DMS53 (cell line): ENCODE measurements around the gene BCO1.
A peak's percentile ranks its signal among the peaks of the same experiment; 100 is the strongest.
"Not testable (repeated sequence)": the region's sequence is repeated elsewhere in the genome, so short reads cannot be mapped to it uniquely, and the experiment has no call there.

Experiments used
- DNase-seq: peaks from one replicate; lab custom pipeline; 2025; lab: John Stamatoyannopoulos, UW

BCO1 gene, protein sequence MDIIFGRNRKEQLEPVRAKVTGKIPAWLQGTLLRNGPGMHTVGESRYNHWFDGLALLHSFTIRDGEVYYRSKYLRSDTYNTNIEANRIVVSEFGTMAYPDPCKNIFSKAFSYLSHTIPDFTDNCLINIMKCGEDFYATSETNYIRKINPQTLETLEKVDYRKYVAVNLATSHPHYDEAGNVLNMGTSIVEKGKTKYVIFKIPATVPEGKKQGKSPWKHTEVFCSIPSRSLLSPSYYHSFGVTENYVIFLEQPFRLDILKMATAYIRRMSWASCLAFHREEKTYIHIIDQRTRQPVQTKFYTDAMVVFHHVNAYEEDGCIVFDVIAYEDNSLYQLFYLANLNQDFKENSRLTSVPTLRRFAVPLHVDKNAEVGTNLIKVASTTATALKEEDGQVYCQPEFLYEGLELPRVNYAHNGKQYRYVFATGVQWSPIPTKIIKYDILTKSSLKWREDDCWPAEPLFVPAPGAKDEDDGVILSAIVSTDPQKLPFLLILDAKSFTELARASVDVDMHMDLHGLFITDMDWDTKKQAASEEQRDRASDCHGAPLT

DNA sequence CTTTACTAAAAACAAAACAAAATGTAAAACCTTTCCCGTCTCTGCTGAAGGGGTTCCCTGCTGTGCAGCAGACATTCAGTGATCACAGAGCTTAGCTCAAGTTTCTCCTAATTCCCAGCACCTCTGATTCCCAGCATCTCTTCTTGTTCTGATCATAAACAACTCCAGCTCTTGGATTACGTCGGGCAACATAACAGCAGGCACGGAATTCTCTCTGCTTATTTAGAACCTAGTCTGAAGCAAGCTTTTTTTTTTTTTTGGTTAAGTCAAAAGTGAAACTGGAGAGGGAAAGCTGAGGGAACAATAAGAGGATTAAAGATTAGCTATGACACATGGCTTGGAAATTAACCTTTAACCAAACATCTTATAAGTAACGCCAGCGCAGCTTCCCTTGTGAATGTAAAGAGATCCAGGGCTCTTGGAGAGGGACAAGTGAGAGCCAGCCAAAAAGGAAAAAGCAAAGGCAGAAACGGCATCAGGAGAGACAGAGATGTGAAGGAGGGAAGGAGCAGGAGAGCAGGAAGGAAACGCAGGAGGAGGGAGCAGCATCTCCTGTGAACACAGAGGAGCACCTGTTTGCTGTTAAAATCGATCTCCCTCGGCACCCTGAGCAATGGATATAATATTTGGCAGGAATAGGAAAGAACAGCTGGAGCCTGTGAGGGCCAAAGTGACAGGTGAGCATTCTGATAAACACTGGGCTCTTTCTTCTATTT lies at the start of gene BCO1:
BCO1 (plus strand) TSS at position 394 of the 716 bp plus-strand sequence; CDS start at position 614, 220 bp downstream.
- DNase-seq = peak; percentile 67

DNA sequence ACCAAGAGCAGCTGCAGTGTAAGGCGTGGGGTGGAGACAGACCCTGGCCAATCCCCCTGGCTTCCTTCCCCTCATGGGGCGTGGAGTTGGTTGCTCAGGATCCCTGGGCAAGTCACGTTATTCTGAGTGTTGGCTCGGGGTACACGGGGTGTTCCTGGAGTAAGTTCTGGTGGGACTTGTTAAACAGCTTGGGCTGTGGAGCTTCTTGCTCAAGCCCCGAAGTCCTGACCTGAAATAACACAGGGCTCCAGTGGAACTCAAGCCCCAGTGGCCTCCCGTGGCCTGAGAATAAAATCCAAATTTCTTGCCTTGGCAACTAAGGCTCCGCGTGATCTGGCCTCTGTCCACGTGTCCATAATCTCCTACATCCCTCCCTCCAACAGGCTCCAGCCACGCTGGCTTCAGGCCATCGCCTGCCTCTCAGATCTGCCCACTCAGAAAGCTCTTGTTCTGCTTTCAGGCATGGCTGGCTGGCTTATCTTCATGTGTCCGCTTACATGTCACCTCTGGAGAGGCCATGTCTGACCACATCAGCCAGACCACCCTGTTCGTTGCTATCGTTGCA lies 49.3 kb upstream of the BCO1 start:
- DNase-seq = no peak

DNA sequence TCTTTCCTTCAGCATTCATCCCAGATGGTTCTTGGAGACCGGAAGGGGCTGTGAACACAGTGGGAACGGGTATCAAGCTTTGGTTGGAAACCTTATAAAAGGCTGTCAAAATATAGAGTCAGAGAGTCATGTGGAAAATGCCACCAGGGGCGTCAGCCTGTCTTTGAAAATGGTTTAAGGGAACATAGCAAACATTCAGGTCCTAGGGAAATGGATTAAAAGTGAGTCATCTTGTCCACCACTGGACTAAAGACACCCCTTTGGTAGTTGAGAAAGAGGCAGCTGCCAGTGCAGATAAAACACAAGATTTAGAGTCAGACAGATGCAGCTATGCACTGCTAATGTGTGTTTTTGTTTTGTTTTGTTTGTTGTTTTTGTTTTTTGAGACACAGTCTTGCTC lies 47.8 kb upstream of the BCO1 start:
- no peak for DNase-seq

DNA sequence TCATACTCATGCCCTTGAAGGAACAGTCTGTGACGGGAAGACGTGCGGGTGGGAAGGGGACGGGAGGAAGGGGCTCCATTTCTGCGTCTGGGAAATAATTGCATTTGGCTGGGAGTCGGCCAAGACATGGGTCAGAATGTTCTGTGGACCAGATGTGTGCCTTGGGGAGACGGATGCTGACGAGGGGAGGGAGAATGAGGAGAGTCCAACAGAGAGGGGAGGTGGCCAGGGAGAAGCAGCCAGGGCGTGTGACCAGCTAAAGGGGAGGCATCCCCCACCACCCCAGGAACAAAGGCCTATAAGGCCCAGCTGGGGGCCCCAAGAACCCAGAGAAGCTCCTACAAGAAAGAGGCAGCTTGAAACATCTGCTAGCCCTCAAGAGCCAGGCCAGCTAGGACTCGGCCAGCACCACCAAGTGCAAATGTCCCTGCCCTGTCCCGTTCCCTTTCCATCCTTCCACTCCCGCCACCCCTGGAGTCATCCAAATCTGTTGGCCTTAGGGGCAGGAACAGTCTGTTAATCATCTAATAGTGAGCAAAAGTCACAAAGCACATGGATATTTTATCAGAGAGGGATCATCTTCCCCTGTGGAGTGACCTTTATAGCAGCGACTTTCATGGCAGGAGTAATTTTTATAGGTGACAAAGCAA lies 42.5 kb upstream of the BCO1 start:
- DNase-seq = no peak

DNA sequence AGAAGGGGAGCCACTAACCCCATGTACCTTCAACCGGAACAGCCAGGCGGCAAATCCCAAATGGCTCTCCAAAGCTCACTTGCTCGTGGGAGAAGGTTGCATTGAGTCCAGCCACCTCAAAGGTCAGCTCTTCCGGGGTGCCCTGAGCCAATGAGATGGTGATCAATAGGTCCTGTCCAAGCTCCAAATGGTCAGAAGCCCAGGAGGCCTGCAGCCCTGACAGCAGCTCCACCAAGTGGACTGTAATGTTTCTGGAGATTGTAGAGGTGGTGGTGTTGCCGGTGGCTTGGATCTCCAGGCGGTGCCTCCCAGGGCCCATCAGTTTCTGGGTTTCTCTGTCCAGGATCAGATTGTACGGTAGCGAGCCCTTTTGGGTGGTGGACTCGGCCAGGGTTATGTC lies 39.9 kb upstream of the BCO1 start:
- DNase-seq = peak; percentile 19

DNA sequence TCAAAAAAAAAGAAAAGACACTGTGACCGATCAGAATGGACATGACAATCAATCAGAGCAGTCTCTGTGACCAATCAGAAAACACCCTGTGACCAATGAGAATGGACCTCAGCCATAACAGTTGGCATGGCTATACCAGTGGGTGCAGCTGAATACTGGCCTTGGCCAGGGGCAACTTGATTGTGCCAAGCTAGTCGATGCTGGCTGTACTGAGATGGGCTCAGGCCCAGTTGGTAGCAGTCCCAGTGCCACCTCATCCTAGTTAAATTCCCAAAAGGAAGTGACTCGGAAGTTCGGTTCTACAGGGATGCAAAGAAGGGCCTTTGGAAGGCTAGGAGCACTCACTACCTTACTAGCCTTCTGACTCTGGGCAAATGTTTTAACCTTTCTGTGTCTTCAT lies 37.2 kb upstream of the BCO1 start:
- DNase-seq = no peak

DNA sequence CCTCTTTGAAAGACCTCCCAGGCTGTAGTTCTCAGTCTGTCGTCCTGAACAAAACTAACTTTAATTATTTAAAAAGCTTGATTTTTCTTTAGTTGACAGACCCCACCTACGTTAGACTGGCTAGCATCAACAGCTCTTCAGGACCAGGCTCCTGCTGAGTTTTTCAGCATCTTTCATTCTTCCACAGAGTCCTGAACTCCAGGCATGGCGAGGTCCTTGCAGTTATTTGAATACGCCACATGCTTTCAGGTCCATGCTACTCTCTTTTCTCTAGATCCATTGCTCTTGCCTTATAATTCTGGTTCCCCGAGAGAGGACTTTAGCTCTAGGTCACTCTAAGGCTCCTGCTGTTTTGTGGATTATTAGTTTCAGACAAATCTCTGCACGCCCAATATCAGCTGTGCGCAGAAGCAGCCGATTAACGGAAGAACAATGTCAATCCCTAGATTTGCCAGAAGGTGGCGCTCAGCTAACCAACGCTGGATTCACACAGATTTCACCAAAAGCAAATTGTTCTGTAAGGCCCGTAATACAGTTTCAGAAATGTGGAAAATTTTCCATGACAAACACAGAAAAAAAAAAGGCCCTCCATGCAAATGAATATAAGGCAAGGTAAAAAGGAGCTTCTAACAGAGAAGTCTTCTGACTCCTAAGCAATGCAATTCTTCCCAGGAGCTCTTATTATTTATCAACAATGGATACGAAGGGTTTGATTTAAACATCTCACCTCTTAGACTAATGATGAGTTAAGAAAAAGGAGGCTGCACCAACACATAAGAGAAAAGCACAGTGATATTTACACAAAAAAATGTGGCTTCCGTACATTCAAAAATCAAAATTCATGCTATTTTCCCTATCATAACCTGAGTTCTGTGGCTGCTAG lies 33.5 kb upstream of the BCO1 start:
- peak; percentile 61 for DNase-seq

DNA sequence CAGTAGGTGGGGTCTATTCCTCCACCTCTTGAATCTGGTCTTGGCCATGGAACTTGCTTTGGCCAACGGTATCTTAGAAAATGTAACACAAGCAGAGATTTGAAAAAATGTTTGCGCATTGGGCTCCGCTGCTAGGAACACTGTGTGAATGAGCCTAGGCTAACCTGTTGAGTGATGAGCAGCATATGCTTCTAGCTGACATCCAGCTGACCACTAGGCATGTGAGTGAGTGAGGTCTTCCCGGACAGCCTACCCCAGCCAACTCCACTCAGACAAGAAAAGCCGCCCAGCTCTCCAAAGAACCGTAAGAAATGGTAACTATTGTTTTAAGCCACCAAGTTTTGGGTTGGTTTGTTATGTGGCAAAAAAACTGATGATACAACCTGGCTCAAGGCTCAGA lies 31.4 kb upstream of the BCO1 start:
- no peak for DNase-seq

DNA sequence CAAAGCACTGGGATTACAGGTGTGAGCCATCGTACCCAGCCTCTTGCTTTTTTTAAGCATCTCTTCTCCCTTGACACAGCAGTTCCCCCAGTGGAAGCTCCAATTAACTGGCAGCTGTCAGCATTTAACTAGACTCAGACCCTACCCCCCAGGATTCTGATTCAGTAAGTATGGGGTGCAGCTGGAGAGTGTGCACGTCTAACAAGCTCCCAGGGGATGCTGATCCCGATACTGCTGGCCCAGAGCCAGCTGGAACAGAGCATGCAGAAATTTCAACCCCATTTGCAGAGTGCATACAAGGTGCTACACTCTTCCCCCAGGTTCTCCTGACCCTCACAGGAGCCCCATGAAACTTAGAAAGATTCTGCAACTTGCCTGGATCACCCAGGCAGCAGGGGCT lies 27.7 kb upstream of the BCO1 start:
- no peak for DNase-seq

DNA sequence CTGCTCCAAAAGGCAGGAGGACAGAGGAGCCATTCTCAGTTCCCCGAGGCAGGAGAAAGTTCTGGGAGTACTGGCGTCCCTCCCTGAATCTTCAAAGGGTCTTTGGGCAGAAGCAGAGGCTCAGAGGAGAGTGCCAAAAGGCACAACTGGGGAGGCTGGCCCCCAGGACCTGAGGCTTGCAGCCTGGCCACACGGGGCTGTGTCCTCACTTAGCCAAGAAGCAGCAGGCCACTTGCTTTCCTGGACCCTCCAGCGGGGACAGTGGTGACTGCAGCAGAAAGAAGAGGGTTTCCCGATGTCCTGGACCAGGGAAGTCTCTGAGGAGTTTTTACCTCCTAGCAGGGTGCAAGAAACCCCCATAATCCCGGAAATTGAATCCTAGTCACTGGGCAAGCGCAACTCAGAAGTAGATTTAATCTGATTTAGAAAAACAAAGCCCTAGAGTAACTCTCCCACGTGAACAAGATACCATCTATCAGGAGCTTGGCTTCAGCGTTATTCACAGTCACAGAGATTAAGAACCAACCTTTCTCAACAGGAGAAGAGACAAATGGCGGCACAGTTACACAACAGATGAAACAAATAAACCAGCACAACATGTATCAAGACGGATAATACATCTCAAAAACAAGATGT lies 25.5 kb upstream of the BCO1 start:
- no peak for DNase-seq

DNA sequence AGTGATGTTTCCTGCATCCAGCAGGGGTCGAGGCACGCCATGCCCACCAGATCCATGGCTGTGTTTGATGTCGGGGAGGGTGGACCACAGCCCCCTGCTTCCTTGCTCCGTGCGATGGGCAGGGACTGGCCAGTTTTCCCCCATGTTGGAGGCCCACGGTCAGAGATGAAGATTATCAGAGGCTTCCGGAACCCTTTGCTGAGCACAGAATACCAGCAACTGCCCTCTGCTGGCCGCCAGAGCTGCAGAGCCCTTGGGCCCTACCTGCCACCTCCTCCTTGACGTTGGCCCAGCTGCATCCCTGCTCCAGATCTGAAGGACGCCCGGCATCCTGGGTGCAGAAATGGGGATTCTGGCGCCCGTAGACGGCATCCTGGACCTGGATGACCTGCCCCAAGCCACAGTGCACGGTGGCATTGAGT lies 23.7 kb upstream of the BCO1 start:
- peak; percentile 48 for DNase-seq

DNA sequence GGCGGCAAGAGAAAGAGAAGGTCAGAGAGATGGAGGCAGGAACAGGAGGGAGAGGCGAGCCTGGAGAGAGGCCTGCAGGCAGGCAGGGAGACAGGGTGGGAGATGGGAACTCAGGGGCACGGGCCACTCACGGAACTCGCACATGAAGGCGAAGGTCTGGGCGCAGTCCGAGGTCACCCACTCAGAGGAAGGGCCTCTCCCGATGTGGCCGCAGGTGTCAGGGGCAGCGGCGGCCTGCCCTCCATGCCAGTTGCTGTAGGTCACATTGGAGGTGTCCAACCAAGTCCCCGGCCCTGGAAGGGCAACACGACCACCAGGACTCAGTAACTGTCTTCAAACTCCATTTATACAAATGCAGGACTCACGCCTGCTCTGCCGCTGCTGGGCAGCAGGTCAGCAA lies 22.4 kb upstream of the BCO1 start:
- no peak for DNase-seq

DNA sequence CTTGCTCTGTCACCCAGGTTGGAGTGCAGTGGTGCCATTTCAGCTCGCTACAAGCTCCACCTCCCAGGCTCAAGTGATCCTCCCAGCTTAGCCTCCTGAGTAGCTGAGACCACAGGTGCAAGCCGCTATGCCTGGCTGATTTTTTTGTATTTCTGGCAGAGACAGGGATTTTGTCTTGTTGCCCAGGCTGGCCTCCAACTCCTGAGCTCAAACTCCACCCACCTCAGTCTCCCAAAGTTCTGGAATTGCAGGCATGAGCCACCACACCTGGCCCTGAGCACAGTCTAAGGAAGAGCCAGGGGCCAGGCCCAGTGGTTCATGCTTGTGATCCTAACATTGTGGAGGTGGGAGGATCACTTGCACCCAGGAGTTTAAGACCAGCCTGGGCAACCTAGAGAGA lies 21.8 kb upstream of the BCO1 start:
- peak; percentile 6 for DNase-seq

DNA sequence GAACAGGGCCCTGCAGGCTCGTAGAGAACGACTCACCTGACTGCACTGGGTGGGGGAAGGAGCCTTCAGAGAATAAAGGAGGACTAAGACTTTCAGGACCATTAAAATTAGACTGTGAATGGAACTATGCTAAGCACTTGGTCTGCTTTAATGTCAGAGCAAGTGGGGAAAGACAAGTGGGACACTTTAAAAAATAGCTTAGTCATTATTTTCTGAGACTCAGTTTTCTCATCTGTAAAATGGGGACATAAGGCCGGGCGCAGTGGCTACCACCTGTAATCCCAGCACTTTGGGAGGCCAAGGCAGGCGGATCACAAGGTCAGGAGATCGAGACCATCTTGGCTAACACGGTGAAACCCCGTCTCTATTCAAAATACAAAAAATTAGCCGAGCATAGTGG lies 19.3 kb upstream of the BCO1 start:
- DNase-seq = no peak

DNA sequence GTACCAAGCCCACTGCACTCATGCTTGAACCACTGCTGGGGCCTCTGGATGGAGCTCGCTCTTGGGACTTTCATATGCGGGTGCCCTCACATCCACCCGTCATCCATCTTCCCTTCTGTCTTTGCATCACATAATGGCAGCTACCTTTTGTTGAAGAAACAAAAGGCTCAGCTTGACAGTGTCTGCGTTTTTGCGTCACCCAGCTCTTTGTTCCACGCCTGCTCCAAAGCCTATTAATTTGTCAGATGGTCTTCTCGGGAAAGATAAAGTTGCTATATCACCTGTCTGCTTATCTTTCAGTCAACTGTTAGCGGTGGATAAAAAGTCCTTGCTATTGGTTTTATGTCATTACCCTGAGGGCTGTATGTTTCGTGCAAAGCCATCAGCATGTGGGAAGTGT lies 18.1 kb upstream of the BCO1 start:
- no peak for DNase-seq

DNA sequence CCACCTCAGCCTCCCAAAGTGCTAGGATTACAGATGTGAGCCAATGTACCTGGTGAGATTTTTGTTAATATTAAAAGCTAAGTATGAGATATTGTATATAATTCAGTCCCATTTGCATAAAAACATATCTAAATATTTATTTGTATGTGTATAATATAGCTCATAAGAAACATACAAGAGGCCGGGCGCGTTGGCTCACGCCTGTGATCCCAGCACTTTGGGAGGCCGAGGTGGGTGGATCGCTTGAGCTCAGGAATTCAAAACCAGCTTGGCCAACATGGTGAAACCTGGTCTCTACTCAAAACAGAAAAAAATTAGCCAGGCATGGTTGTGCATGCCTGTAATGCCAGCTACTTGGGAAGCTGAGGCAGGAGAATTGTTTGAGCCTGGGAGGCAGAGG lies 16.8 kb upstream of the BCO1 start:
- DNase-seq = no peak

DNA sequence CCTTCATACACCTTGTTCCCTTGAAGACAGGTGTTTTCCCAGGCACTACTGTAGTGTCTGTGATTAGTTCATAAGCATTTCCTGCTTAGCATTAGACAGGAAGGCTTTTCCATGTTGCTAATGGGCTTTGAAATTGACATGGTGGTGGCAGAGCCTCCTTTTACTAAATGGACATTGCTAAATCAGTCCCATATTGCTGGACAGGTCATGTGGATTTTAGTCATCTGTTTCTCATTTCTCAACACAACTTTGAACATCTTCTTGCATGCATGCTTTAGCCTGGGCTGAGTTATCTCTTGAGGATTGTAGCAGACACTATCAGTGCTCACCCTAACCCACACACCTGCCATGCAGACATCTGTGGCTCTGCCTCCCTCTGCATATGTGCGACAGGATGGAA lies 13.7 kb upstream of the BCO1 start:
- no peak for DNase-seq

DNA sequence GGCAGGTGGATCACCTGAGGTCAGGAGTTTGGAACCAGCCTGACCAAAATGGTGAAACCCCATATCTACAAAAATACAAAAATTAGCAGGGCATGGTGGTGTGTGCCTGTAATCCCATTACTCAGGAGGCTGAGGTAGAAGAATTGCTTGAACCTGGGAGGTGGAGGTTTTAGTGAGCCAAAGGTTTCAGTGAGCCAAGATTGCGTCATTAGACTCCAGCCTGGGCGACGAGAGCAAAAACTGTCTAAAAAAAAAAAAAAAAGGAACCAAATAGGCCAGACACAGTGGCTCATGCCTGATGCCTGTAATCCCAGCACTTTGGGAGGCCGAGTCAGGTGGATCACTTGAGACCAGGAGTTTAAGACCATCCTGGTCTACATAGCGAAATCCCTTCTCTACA lies 12.8 kb upstream of the BCO1 start:
- DNase-seq = not testable (repeated sequence)

DNA sequence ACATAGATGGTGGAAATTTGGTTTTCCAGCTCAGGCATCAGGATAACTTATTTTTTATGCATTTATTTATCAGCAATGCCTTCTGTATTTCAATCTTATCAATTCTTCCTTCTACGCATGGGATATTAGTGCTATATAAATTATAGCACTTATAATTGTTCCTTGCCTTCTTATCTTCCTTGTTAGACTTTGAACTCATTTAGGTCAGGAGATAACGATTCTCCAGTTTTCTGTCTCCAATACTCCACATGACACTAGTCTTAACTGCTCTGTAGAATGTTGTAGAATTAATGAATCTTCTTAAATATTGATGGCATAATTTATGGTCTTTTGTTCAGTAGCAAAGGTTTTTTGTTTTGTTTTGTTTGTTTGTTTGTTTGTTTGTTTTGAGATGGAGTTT lies 10.7 kb upstream of the BCO1 start:
- no peak for DNase-seq

DNA sequence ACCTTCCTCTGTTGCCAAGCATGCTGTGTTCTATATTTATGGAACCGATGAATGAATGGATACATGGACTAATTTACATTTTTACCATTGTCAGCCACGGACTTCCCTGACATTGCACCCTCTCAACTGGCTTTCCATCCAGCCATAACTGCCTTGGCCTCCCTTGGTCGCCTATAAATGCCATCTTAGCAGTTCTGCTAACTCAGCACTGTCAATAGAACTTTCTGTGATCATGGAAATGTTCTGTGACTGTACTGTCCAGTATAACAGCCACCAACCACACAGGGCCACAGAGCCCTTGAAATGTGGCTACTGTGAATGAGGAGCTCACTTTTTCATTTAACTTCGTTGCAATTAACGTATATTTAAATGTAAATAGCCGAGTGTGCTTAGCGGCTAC lies 8.7 kb upstream of the BCO1 start:
- no peak for DNase-seq

DNA sequence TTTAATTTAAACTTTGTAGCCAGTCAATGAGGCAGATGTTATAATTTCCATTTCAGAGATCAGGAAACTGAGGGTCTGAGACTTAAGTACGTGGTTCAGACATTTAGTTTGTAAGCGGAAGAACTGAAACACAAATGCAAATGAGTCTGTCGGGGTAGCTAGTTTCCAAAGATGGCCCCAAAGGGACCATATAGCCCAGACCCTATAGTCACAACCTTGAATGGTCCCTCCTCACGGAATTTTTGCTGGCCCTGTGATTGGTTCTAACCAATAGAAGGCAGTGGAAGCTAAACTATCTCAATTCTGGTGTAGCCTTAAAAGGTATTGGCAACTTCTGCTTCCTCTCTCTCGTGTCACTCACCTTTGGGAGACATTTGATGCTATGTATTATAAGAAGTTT lies 7.5 kb upstream of the BCO1 start:
- no peak for DNase-seq
